DND-41 (cell line): ENCODE data around the gene PRKCB.
A peak's percentile ranks its signal among the peaks of the same experiment; 100 is the strongest.

Experiments used
- ATAC-seq: fragments of 200-7000 bp; cut with Tn5 transposase; 3 replicates; pipeline ENCODE4 v1.9.1; 2021; ENCODE audit warnings: low read depth; ENCODE audit not compliant: insufficient read depth
- DNase-seq: peaks from one replicate; pipeline ENCODE4 v3.0.0-alpha.2; 2020
- H2AFZ ChIP-seq: 2 replicates; pipeline ENCODE4 v1.6.0; 2012; ENCODE audit warnings: low read depth, low read length
- H3K27ac ChIP-seq: 2 replicates; pipeline ENCODE4 v1.5.1; 2012; ENCODE audit warnings: low read length, inconsistent platforms
- H3K27me3 ChIP-seq: fragments of 200-600 bp; sonication (generic); 2 replicates; pipeline ENCODE4 v1.6.0; 2012; ENCODE audit warnings: low read length, mild to moderate bottlenecking, inconsistent platforms; ENCODE audit not compliant: insufficient read depth, poor library complexity
- H3K36me3 ChIP-seq: 2 replicates; pipeline ENCODE4 v1.5.1; 2012; ENCODE audit warnings: low read length, inconsistent platforms; ENCODE audit not compliant: insufficient read depth
- H3K4me1 ChIP-seq: 2 replicates; pipeline ENCODE4 v1.5.1; 2012; ENCODE audit warnings: mild to moderate bottlenecking, low read length; ENCODE audit not compliant: insufficient read depth
- H3K4me2 ChIP-seq: 2 replicates; pipeline ENCODE4 v1.6.0; 2012; ENCODE audit warnings: mild to moderate bottlenecking, moderate library complexity, low read length, inconsistent platforms; ENCODE audit not compliant: insufficient read depth
- H3K4me3 ChIP-seq, 2 experiments: fragments of 200-600 bp in 1 of 2; shearing (Covaris generic) in 1 of 2; 2 replicates each; pipeline ENCODE4 v1.5.1; 2012 to 2016; ENCODE audit warnings: inconsistent platforms in 2 of 2, low read length in 2 of 2, mild to moderate bottlenecking in 2 of 2, low read depth in 1 of 2, moderate library complexity in 1 of 2
- H3K79me2 ChIP-seq: 2 replicates; pipeline ENCODE4 v1.6.0; 2012; ENCODE audit warnings: low read length, inconsistent platforms; ENCODE audit not compliant: insufficient read depth
- H3K9ac ChIP-seq: 2 replicates; pipeline ENCODE4 v1.6.0; 2012; ENCODE audit warnings: low read depth, mild to moderate bottlenecking, inconsistent platforms, low read length, moderate library complexity
- H3K9me3 ChIP-seq: 2 replicates; pipeline ENCODE4 v1.5.1; 2012; ENCODE audit warnings: low read length, moderate library complexity, mild to moderate bottlenecking, inconsistent platforms; ENCODE audit not compliant: insufficient read depth, severe bottlenecking
- H4K20me1 ChIP-seq: 2 replicates; pipeline ENCODE4 v1.6.0; 2012; ENCODE audit warnings: low read length; ENCODE audit not compliant: insufficient read depth
- CTCF ChIP-seq: IDR thresholded peaks from 2 replicates; pipeline ENCODE4 v1.5.1; 2012; ENCODE audit warnings: borderline replicate concordance, low read length, moderate library complexity, mild to moderate bottlenecking; ENCODE audit not compliant: poor library complexity, severe bottlenecking; ENCODE audit errors: extremely low read depth
- EZH2 ChIP-seq: IDR thresholded peaks from 3 replicates; pipeline ENCODE4 v1.6.1; 2012; ENCODE audit warnings: borderline replicate concordance, low read depth, mild to moderate bottlenecking, moderate library complexity, low read length, inconsistent platforms; ENCODE audit not compliant: severe bottlenecking

Gene PRKCB

DNA sequence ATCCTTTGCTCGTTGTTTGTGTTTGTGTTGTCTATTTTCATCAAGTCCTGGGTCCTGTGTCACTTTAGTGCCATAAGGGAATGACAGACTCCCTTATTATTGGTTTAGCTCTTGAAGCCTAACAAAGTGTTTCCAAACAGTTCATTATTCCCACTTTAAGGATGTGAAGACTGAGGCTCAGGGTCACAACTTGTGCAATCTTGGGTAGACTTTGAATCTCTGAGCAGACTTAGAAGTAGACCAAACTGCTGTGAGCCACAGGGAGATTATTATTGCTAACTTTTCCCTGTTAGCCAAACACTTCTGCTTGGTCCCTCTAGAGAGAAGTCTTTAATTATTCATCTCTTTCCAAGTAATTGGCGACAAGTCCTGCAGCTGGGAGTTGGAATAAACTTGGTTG is 31.8 kb downstream of the PRKCB start:
- H3K9me3 ChIP-seq, result no peaks in the 10 kb centered on the region
- H3K27me3 ChIP-seq, result no peaks in the 10 kb centered on the region
- H2AFZ ChIP-seq, result no peak overlapping the region
- no peak overlapping the region for H3K9ac ChIP-seq
- H3K4me2 ChIP-seq, result no peak overlapping the region
- ATAC-seq (no peak), DNase-seq (no peak)
- no peaks in the 10 kb centered on the region for H4K20me1 ChIP-seq
- no peak overlapping the region for H3K4me3 ChIP-seq
- H3K27ac ChIP-seq, result peak overlapping the region; percentile 63; the same call in 1 of the 2 replicates
- peaks cover 54% of the 10 kb centered on the region for H3K4me1 ChIP-seq
- TF ChIP-seq CTCF (no peak), EZH2 (no peak)
- H3K36me3 ChIP-seq, result peaks cover 9% of the 10 kb centered on the region; the same call in 1 of the 2 replicates
- H3K79me2 ChIP-seq, result peaks cover 86% of the 10 kb centered on the region

GRCh38 chr16:23868136-23868535 is 32.4 kb downstream of the PRKCB start:
- peak overlapping the region; percentile 63 for H3K27ac ChIP-seq
- no peak overlapping the region for H3K9ac ChIP-seq
- DNase-seq, result no peak
- no peak for TF ChIP-seq EZH2
- TF ChIP-seq CTCF, result no peak
- H3K9me3 ChIP-seq, result no peaks in the 10 kb centered on the region
- no peak overlapping the region for H2AFZ ChIP-seq
- no peak overlapping the region for H3K4me3 ChIP-seq
- ATAC-seq, result no peak
- H3K79me2 ChIP-seq, result peaks cover 86% of the 10 kb centered on the region
- H4K20me1 ChIP-seq, result no peaks in the 10 kb centered on the region
- peaks cover 9% of the 10 kb centered on the region; the same call in 1 of the 2 replicates for H3K36me3 ChIP-seq
- no peaks in the 10 kb centered on the region for H3K27me3 ChIP-seq
- H3K4me2 ChIP-seq, result peak overlapping the region; percentile 46; the same call in 1 of the 2 replicates
- H3K4me1 ChIP-seq, result peaks cover 49% of the 10 kb centered on the region

DNA sequence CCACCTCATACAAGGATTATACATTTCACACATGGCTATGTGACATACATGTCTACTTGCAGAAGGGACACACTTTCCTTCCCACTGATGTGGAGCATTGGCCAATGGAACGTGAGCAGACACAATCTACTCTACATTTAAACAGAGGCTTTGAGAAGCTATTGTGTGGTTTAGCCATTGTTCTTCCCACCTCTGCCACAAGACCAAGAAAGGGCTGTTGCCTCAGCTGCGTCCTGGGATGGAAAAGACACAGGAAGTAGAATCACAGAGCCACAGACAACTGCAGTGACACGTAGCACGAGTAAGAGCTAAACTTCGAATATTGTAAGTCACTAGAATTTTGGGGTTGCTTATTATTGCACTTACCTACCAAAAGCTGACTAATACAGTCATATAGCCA is 33.3 kb downstream of the PRKCB start:
- peak; percentile 10 for TF ChIP-seq CTCF
- TF ChIP-seq EZH2, result no peak
- H3K4me2 ChIP-seq, result peak overlapping the region; percentile 46

DNA sequence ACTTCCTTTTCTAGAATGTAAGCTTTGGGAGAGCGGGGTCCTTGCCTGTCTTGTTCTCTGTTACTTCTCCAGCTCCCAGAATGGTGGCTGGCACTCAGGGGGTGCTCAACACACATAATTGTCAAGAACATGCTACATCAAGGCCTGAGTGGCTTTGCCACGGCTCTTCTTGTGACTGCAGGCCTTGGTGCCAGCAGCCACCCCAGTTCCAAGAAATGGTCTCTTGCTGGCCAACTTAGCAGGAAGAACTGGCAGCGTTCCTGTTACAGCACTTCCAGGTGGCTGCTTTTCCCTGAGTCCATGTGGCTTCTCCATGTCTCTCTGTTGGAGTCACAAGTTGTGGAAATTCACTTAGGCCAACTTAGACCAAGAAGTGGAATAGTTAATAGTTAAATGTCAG is 36.1 kb downstream of the PRKCB start:
- Histone ChIP-seq H2AFZ (no peak overlapping the region), H3K36me3 (peaks cover 9% of the 10 kb centered on the region; the same call in 1 of the 2 replicates), H3K4me3 (no peak overlapping the region), H3K9me3 (no peaks in the 10 kb centered on the region), H3K79me2 (peaks cover 79% of the 10 kb centered on the region), H3K27ac (no peak overlapping the region), H3K4me2 (no peak overlapping the region), H3K27me3 (no peaks in the 10 kb centered on the region), H3K9ac (no peak overlapping the region), H3K4me1 (peaks cover 42% of the 10 kb centered on the region), H4K20me1 (no peaks in the 10 kb centered on the region)
- no peak for TF ChIP-seq CTCF
- TF ChIP-seq EZH2, result no peak
- DNase-seq (no peak), ATAC-seq (no peak)

More for the DNA sequence above, 33.3 kb downstream of the PRKCB start:
- ATAC-seq, result peak; percentile 95
- peak; percentile 78 for DNase-seq
- Histone ChIP-seq H3K79me2 (peaks cover 90% of the 10 kb centered on the region), H3K4me1 (peaks cover 48% of the 10 kb centered on the region), H4K20me1 (no peaks in the 10 kb centered on the region), H3K4me3 (0 out of 4 replicates have a peak overlapping the region, but pooled peaks of 1 of the 2 experiments have one; percentile 0), H3K27me3 (no peaks in the 10 kb centered on the region), H2AFZ (peak overlapping the region; percentile 23; the same call in 1 of the 2 replicates), H3K9ac (peak overlapping the region; percentile 13; the same call in 1 of the 2 replicates), H3K9me3 (no peaks in the 10 kb centered on the region), H3K36me3 (peaks cover 9% of the 10 kb centered on the region; the same call in 1 of the 2 replicates), H3K27ac (peak overlapping the region; percentile 63)
